Measurements from ENCODE around the gene GSAP.
A peak's percentile ranks its signal among the peaks of the same experiment; 100 is the strongest.
"Not testable (repeated sequence)": the region's sequence is repeated elsewhere in the genome, so short reads cannot be mapped to it uniquely, and the experiment has no call there.

The GSAP gene

DNA sequence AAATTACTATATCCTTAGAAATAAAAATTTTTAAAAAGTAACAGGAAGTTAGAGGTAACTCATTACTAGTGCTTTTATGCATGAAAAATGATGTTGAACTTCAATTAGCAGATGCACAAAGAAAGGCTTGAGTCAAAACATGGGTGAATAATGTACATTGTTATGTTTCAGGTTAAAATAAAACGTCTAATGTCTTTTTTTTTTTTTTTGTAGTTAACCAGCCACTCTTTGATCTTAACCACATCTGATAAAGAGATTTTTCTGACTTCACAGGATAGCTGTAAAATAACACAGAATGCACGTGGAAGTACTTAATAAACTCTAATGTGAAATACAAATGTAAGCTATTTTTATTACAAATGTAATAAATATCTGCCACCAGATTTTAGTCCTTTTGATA, 61.7 kb downstream of the GSAP start:
- DNase-seq, result no peak

DNA sequence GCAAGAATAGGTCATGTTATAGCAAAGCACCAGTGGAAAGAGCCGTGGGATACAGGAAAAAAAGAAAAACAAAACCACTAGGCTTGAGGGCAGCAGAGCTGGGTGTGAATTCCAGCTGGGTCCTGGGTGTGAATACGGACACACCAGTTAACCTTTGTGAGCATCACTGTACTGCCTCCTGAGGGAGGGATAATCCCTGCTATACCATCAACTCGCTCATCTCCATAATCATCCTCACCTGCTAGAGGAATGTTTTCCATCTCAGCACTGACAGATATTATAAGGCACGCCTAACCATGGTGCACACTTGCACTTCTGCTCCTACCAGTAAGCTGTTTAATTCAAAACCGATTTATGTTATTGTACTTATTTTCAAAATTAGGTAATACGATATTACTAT, 62.2 kb downstream of the GSAP start:
- DNase-seq, result no peak

DNA sequence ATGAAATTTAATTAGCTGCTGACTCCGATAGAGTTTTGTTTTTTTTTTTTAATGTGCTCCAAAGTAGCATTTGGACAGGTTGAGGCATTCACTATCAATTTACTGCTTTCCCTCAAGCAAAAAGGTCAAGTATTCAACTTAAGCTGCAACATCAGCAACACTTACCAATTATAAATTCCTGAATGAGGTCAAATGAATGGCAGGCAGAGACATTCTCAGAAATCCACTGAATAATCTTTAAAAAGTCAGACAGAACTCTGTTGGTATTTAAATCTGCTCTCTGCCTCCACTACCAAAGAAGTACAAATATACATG, 62.8 kb downstream of the GSAP start:
- no peak for DNase-seq

DNA sequence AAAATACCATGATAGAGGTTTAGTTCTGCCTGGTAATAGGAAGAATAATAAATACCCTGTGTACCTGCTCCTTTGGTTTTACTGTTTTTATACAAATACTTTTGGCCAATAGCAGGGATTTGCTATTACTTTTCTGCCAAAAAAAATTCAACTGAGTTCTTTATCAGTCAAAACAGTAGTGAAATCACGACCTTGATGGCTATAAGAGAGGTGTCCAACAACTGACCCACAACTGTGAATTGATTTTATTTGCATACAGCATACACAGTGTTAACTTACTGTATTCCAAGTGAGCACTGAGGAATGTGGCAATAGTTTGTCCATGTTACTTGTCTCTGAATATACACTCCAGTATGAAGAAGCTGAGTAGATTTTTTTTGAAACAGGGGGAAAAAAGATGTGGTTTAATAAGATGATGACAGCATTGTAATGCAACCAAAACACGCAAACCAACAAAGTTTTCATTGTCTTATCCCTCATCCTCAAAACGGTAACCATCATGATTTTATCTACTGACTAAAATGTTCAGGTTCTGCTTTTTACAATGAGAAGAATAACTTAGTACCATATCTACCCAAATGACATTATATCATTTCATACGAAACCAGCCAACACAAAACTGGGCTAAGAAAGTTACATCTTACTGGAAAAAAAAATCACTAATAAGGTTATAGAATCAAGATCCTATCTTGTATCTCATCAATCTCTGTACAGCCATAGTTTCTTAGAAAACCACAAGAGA, 63.3 kb downstream of the GSAP start:
- DNase-seq, result no peak

DNA sequence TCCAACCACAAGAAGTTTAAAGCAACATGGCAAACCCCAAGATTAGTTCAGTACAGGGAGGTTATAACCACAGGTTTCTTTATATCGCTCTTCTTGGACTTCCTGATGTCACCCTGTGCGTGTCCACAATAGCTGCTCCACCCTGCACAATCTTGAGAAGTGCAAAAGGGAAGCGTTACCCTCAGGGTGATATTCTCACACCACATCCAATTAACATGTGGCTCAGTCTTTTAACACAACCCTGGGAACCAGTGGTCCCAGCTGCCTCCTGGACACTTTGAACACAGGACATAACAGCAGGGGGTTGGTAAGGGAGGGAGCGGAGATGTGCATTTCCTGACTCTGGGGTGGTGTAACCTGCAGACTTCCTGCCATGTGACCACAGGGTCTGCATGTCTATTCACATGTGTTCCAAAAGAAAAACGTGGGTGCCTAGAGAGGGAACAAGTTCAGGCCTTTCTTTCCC, 64.6 kb downstream of the GSAP start:
- no peak for DNase-seq

DNA sequence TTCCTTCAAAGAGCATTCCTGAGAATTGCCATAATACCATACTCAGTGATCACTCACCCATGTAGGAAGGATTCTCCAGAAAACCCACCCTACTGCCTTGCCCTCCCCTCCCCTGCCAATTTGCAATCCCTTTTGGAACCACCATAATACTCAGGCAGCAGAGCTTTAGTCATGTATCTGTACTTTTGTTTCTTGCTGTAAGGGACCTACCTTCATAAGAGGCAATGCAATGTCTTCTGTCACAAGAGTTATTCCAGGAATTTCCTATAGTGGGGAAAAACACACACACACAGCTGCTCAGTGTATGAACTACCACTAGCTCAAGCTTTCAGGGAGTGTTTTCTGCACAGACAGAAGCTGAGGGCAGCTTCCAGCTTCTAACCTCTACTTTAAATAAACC, 67.0 kb downstream of the GSAP start:
- no peak for DNase-seq

DNA sequence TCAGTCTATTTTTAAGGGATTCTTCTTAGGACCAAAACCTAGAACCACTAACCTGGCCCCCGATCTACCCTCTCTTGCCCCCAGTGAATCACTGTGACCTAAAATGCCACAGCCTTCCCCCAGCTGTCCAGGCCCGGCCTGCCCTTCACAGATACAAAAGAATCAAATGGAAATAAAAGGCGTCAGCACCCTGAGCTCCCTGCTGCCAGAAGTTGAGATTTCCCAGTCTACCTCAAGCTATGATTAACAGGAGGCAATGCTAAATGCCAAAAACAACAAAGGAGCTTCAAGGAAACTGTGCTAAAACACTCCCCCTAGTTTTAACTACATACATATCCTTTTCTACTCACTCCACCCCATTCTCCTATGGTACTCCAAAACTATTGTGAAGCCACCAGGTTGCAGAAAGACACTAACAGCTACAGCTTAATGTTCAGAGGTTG, 67.8 kb downstream of the GSAP start:
- no peak for DNase-seq

DNA sequence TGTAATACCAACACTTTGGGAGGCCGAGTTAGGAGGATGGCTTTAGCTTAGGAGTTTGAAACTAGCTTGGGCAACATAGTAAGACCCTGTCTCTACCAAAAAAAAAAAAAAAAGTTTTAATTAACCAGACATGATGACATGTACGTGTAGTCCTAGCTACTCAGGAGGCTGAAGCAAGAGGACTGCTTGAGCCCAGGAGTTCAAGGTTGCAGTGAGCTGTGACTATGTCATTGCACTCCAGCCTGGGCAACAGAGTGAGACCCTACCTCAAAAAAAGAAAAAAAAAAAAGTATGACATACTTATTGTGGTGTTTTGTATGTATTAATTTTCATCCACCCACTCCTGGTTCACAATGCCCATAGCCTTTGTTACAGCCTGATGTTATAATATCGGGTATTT, 69.7 kb downstream of the GSAP start:
- DNase-seq, result no peak

DNA sequence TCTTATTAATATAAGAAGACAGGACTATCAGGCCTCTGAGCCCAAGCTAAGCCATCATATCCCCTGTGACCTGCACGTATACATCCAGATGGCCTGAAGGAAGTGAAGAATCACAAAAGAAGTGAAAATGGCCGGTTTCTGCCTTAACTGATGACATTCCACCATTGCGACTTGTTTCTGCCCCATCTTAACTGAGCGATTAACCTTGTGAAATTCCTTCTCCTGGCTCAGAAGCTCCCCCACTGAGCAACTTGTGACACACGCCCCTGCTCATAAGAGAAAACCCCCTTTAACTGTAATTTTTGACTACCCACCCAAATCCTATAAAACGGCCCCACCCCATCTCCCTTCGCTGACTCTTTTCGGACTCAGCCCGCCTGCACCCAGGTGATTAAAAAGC, 70.7 kb downstream of the GSAP start:
- not testable (repeated sequence) for DNase-seq

DNA sequence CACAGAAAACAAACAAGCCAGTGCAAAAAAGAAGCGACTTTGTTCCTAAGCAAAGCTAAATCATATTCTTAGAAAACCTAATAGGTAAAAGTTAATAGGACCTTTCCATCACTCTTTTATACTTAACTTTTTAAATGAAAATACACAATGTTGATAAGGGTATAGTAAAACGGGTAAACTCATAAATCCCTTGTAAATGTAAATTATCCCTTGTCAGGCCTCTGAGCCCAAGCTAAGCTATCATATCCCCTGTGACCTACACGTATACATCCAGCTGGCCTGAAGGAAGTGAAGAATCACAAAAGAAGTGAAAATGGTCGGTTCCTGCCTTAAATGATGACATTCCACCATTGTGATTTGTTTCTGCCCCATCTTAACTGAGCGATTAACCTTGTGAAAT, 76.4 kb downstream of the GSAP start:
- no peak for DNase-seq

DNA sequence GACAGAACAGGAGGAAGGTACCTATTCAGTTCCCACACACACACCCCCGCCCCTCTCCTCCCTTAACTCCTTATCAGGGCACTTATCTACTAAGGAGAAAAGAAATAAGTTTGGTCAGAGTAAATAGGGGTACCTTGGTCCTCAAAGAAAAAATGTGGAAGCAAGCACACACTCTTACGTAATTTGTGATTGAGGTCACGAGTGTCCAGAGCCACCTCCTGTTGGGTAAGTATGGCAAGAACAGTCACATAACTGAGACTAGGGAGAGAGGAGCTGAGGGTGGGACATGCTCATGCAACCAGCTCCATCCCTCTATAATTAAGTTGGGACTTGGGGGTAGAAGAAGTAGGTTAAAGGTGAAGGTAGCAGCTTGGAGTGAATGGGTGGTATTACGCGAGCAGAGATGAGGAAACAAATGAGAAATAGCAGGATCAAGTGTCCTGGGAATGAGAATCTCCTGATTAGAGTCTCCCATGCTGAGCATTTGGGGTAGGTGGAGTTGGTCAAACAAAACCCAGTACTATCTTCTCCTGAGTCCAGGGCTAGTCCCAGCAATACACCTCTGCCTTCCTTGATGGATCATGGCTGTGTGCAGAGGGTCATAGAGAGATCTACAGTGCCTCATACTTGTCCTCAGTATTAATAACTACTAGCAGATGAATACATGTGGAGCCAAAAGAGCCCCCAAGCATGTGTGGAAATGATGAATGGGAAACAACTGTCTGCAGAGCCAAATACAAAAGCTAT, 77.1 kb downstream of the GSAP start:
- no peak for DNase-seq

DNA sequence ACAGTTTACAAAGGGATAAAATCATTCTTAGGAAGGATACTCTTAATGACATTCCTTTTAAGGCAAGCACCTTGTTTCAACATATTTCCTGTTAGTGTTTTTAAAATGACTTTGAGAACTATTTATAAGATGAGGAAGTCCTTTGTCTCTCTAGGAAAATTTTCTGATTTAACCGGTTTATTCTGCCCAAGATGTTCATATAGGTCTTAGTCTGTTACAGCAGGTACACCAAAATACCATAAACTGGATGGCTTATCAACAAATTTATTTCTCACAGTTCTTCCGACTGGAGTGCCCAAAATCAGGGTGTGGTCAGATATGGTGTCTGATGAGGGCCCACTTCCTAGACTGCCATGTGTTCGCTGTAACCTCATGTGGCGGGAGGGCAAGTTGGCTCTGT, 77.9 kb downstream of the GSAP start:
- no peak for DNase-seq

DNA sequence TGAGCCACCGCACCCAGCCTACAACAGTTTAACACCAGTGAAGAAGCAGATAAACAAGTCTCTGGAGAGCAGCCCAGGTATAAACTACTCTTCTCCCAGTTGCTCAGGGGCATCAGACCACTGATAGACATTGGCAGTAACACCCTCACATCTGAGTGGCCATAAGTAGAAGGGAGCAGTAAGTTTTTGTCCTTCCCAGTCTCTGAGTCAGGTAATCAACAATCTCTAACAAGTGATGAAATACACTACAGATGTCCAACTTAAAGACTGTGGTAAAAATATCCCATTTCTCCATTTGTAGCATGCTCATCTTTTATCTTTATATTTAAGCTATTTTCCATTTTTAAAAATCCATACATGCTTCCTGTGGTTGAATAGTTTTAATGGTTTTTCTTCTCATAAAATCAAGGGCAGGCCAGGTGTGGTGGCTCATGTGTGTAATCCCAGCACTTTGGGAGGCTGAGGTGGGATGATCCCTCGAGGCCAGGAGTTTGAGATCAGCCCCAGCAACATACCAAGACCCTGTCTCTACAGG, 78.6 kb downstream of the GSAP start:
- no peak for DNase-seq

DNA sequence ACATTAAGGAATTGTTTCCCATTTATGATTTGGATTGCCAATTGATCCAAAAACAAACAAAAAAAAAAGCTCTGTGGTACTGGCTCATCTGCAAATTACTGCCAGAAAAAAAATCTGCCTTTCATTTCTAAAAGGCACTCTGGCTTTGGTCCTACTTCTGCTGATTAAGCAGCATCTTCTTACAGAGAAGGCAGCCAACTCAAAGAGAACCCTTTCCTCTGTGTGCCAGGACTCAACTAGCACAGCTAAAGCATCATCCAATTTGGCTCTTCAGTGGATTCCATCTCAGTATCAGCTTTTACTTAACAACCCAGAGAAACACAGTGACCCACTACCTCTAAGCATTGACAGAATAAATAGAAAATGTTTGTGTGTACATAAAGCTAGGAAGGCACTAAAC, 80.6 kb downstream of the GSAP start:
- DNase-seq, result no peak

DNA sequence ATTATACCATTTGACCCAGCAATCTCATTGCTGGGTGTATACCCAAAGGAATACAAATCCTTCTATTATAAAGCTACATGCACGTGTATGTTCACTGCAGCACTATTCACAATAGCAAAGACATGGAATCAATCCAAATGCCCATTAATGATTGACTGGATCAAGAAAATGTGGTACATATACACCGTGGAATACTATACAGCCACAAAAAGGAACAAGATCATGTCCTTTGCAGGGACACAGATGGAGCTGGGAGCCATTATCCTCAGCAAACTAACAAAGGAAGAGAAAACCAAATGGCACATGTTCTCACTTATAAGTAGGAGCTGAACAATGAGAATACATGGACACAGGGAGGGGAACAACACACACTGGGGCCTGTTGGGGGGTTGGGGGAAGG, 82.1 kb downstream of the GSAP start:
- not testable (repeated sequence) for DNase-seq

DNA sequence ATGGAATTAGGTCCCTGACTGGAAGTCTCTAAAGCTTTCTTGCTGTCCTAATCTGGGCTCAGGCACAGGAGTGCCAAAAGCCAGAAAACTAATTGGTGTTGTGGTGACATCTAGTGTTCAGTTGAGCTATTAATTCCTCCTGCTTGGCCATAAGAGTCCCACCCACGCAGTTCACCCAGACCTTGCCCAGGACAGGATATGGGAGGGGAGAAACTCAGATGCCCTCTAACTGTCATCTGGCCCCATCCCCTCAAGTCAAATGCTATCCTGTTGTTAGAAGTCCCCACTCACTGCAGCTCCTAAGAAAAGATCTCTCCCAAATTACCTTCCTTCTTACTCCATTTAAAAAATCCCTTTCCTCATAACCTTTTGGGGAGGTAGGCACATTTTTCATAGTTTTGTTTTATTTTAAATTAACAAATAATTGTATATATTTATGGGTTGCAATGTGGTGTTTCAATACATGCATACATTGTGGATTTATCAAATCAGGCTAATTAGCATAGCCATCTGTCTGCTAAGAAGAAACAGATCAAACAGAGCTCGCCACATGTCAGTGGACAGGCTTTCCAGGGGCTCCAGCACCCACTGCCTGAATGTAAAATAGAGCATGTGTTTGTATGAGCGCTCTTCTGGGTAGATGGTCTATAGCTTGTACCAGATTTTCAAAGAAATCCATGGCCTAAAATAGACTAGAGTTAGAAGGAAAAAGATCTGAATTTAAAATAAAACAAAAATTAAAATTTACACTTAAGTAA, 84.0 kb downstream of the GSAP start:
- peak; percentile 58 to 88 (median 81) for DNase-seq

DNA sequence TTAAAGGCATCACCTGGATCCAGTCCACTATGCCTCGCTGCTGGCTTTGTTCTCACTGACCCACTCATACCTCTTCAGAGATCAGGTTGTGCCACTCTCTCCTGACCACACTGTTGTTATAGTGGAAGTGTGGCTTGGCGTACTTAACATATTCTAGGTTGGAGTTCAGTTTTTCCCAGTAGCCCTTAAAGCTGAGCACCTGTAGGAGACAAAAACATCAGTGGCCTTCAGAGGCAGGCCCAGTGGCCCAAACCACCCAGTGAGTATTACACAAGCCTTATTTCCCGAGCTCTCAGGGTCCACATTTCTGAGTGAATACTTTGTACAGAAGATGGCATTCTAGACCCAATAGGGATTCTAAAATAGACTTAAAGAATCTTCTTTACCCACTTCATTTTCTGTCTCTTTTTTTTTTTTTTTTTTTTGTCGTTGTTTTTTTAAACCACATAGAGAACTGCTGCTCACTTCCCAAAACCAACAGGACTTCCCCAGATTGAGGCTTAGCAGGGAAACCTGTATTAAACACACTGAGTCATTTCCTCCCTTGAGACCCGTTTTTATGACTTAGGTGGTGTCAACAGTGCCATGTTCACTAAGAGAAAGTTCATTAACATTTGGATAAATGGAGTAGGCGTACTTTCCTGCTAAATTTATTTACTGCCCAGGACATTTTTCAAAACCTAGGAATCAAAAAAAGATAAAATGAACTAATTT, 85.8 kb downstream of the GSAP start:
- no peak for DNase-seq

DNA sequence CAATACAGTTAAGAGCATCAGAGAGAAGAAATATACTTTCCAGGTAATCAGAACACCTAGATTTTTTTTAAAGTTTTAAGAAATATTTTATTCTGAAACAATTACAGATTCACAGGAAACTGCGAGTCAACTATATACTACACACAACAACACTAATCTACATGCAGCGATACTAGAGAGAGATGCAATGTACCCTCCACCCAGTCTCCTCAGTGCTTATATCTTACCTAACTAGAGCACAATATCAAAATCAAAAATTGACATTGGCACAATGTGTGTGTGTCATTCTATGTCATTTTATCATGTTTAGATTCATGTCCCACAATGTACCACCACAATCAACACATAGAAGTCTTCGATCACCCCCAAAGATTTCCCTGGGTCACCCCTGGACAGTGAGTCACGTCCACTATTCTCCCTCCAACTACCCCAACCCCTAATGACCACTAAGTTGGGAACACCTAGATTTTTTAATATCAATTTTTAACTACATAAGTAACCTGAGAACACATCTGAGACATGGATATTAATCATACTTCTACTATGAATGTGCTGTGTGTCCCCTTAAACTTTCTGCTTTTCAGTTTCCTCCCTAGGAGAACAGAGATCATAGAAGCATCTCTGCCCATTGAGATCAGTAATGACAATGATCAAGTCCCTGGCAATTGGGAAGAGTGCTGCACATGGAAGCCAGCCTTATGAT, 86.5 kb downstream of the GSAP start:
- DNase-seq, result no peak

DNA sequence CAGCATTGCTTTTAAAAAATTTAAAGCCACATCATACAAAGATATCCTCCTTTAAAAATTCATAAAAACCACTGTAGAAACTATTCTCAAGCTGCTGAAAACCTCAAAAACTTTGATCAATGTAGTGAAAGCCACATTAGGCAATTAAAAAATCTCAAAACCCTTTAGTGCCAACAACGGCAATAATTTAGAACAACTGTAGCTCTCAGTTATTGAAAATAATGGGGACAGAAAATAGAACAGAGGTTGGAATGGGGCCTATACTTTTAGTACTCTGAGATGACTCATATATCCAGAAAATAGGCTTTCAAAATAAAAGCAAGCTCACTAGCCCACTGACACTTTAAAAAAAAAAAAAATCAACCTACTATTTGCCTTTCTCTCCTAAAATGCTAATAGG, 87.5 kb downstream of the GSAP start:
- DNase-seq, result no peak

DNA sequence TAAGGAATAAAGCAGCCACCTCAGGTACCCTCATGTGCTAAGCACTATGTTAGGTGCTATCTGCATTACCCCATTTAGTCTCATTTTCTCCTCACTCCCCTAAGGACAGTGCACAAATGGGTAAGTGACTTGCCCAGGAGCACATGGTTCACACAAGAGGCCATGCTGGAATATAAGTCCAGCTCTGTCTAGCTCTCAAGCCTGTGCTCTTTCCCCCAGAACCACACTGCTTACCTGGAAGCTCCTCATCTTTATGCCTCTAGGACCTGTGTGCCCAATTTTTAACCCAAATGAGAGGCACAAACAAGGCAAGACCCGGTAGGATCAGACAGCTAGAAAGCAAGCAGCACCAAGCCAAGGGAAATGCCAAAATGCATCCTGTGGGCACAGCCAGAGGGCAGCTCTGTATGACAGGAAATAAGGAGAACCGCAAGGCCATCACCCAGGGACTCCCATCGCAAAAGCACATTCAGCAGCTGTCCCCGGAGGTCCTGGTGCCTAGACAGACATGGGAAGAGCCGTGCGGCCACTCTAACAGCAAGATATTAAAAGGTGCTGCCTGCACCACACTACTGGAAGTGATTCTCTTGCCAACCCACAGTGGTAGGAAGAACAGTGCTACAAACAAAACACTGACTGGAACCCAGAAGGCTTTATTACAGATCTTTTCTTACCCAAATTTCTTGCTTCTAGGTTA, 88.1 kb downstream of the GSAP start:
- no peak for DNase-seq

DNA sequence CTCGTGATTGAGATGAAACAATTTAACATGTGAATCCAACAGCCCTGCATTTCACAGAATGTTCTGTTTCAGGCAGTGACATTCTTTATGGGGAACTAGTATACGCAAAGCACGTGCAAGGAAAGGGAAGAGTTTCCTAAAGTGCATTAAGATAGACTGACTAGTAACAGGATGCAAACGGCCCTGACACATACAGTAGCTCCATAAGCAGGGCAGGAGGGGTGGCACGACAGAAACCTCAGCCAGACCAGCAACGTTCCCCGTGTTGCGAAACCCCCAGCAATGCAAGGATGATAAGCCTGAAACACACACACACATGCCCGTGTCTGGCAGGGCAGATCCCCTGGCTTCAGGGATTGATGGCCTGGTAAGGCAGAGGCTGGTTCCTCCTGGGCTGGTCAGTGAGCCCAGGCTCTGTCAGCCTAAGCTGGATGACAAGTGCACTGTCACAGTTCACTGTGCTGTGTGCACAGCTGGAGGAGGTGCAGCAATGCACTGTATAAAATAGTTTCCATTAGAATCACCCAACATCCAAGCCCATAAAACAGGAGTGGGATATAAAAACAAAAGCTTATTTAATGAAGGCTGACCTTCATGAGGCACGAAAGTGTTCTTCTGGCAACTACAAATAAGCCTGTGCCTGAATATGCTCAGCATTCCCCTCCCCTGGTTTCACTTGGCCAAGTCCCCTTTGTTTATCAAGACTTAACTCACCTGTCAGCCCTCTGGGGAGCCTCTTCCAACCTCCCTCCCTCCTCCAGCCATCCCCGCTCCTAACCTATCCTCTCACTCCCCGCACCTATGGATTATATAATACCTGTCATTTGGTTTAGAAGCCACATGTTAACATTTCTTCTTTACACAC, 88.8 kb downstream of the GSAP start:
- peak; percentile 16 to 55 (median 41) for DNase-seq
